Mononuclear cell (primary cell): ENCODE data around the gene WDR62. TPM values are rescaled to one million over a fixed set of nuclear protein-coding genes. Genes with fewer than 3 reads are reported as not detected.
"Not testable (repeated sequence)": the region's sequence is repeated elsewhere in the genome, so short reads cannot be mapped to it uniquely, and the experiment has no call there.

Experiments used
- H3K27me3 ChIP-seq: 2 replicates; pipeline ENCODE4 v1.6.0; 2011; ENCODE audit warnings: low read length, control low read depth; ENCODE audit not compliant: insufficient read depth
- H3K4me1 ChIP-seq: 2 replicates; pipeline ENCODE4 v1.5.1; 2011; ENCODE audit warnings: mild to moderate bottlenecking, low read length, control low read depth; ENCODE audit not compliant: insufficient read depth
- H3K4me3 ChIP-seq: 2 replicates; pipeline ENCODE4 v1.5.1; 2011; ENCODE audit warnings: mild to moderate bottlenecking, low read length, moderate library complexity
- H3K9me3 ChIP-seq: 2 replicates; pipeline ENCODE4 v1.5.1; 2011; ENCODE audit warnings: low read depth, mild to moderate bottlenecking, control low read depth, low read length
- total RNA-seq: library from RNA; depleted of rRNA; stranded (reverse); fragments of >200 nt; gene quantifications from one replicate; pipeline ENCODE4 v1.2.3, GENCODE V29; 2012

WDR62 gene
- total RNA-seq, 1 donor = 1.4 TPM

- Histone ChIP-seq H3K4me1 (peaks cover 1% of the 10 kb centered on the region), H3K9me3 (no peaks in the 10 kb centered on the region), H3K4me3 (no peak overlapping the region), H3K27me3 (no peaks in the 10 kb centered on the region)
Measured at GRCh38 chr19:36027696-36028095, 27.0 kb upstream of the WDR62 start.

GRCh38 chr19:36028313-36029041 is 26.2 kb upstream of the WDR62 start:
- H3K4me1 ChIP-seq = peaks cover 5% of the 10 kb centered on the region
- no peaks in the 10 kb centered on the region for H3K9me3 ChIP-seq
- H3K4me3 ChIP-seq = no peak overlapping the region
- H3K27me3 ChIP-seq = no peaks in the 10 kb centered on the region

- H3K4me3 ChIP-seq = no peak overlapping the region
- no peaks in the 10 kb centered on the region for H3K27me3 ChIP-seq
- peaks cover 8% of the 10 kb centered on the region for H3K4me1 ChIP-seq
- no peaks in the 10 kb centered on the region for H3K9me3 ChIP-seq
Measured at GRCh38 chr19:36030264-36031148, 24.2 kb upstream of the WDR62 start.

GRCh38 chr19:36031308-36031707 is 23.4 kb upstream of the WDR62 start:
- H3K4me3 ChIP-seq = no peak overlapping the region
- H3K9me3 ChIP-seq = no peaks in the 10 kb centered on the region
- peaks cover 8% of the 10 kb centered on the region for H3K4me1 ChIP-seq
- no peaks in the 10 kb centered on the region for H3K27me3 ChIP-seq

GRCh38 chr19:36032251-36033104 is 22.2 kb upstream of the WDR62 start, which contains the start of gene CLIP3:
TSS of gene CLIP3 (minus strand) at chr19:36032873. CDS start at chr19:36032357, 516 bp downstream.
- H3K4me1 ChIP-seq = peaks cover 18% of the 10 kb centered on the region
- H3K27me3 ChIP-seq = no peaks in the 10 kb centered on the region
- H3K4me3 ChIP-seq = no peak within 1 kb of the TSS

GRCh38 chr19:36040495-36040894 is 14.2 kb upstream of the WDR62 start:
- Histone ChIP-seq H3K4me3 (no peak overlapping the region), H3K9me3 (no peaks in the 10 kb centered on the region)

More at GRCh38 chr19:36032251-36033104, 22.2 kb upstream of the WDR62 start, which contains the start of gene CLIP3:
- H3K9me3 ChIP-seq = no peaks in the 10 kb centered on the region

GRCh38 chr19:36041092-36041491 is 13.6 kb upstream of the WDR62 start:
- not testable (repeated sequence) for H3K27me3 ChIP-seq, H3K4me3 ChIP-seq, H3K9me3 ChIP-seq, H3K4me1 ChIP-seq

More at GRCh38 chr19:36040495-36040894, 14.2 kb upstream of the WDR62 start:
- Histone ChIP-seq H3K4me1 (peaks cover 10% of the 10 kb centered on the region), H3K27me3 (no peaks in the 10 kb centered on the region)

- Histone ChIP-seq H3K4me1 (peaks cover 6% of the 10 kb centered on the region), H3K4me3 (no peak overlapping the region), H3K27me3 (no peaks in the 10 kb centered on the region), H3K9me3 (no peaks in the 10 kb centered on the region)
Measured at GRCh38 chr19:36041831-36042230, 12.9 kb upstream of the WDR62 start.

- Histone ChIP-seq H3K4me3 (no peak overlapping the region), H3K9me3 (no peaks in the 10 kb centered on the region), H3K4me1 (no peaks in the 10 kb centered on the region), H3K27me3 (no peaks in the 10 kb centered on the region)
Measured at GRCh38 chr19:36043952-36044351, 10.7 kb upstream of the WDR62 start.

GRCh38 chr19:36046443-36047050 is 8.2 kb upstream of the WDR62 start:
- Histone ChIP-seq H3K4me3 (no peak overlapping the region), H3K4me1 (no peaks in the 10 kb centered on the region), H3K27me3 (no peaks in the 10 kb centered on the region), H3K9me3 (no peaks in the 10 kb centered on the region)

GRCh38 chr19:36047835-36048234 is 6.9 kb upstream of the WDR62 start:
- H3K27me3 ChIP-seq = no peaks in the 10 kb centered on the region
- H3K4me1 ChIP-seq = peaks cover 2% of the 10 kb centered on the region
- no peaks in the 10 kb centered on the region for H3K9me3 ChIP-seq
- no peak overlapping the region for H3K4me3 ChIP-seq

GRCh38 chr19:36049080-36049698 is 5.5 kb upstream of the WDR62 start:
- H3K4me1 ChIP-seq = peaks cover 11% of the 10 kb centered on the region
- no peaks in the 10 kb centered on the region for H3K27me3 ChIP-seq
- no peak overlapping the region for H3K4me3 ChIP-seq
- H3K9me3 ChIP-seq = no peaks in the 10 kb centered on the region

- Histone ChIP-seq H3K27me3 (no peaks in the 10 kb centered on the region), H3K4me1 (peaks cover 26% of the 10 kb centered on the region), H3K9me3 (no peaks in the 10 kb centered on the region), H3K4me3 (no peak overlapping the region)
Measured at GRCh38 chr19:36051236-36051635, 3.5 kb upstream of the WDR62 start.

- peaks cover 27% of the 10 kb centered on the region for H3K4me1 ChIP-seq
- H3K27me3 ChIP-seq = no peaks in the 10 kb centered on the region
- no peak overlapping the region for H3K4me3 ChIP-seq
- H3K9me3 ChIP-seq = no peaks in the 10 kb centered on the region
Measured at GRCh38 chr19:36051637-36052036, 3.1 kb upstream of the WDR62 start.
